Activated naive CD8-positive, alpha-beta T cell (primary cell): ENCODE results near the gene EEFSEC.

Source experiments
- H3K27ac Mint-ChIP-seq: one replicate; pipeline ENCODE4 v1.8.0; 2021; ENCODE audit warnings: mixed read lengths
- H3K27me3 Mint-ChIP-seq: one replicate; pipeline ENCODE4 v1.8.0; 2021; ENCODE audit warnings: mixed read lengths
- H3K36me3 Mint-ChIP-seq: one replicate; pipeline ENCODE4 v1.8.0; 2021; ENCODE audit warnings: mixed read lengths
- H3K4me1 Mint-ChIP-seq: one replicate; pipeline ENCODE4 v1.8.0; 2021; ENCODE audit warnings: low read depth, mixed read lengths
- H3K4me3 Mint-ChIP-seq: one replicate; pipeline ENCODE4 v1.8.0; 2021; ENCODE audit warnings: mild to moderate bottlenecking, mixed read lengths
- H3K9me3 Mint-ChIP-seq: one replicate; pipeline ENCODE4 v1.8.0; 2021; ENCODE audit warnings: low read depth, mixed read lengths

EEFSEC gene

GRCh38 chr3:128188326-128188725, 35.0 kb downstream of the EEFSEC start:
- H3K27ac Mint-ChIP-seq = no peak overlapping the region
- no peaks in the 10 kb centered on the region for H3K9me3 Mint-ChIP-seq
- H3K4me1 Mint-ChIP-seq = peaks cover 30% of the 10 kb centered on the region
- H3K36me3 Mint-ChIP-seq = peaks cover 9% of the 10 kb centered on the region
- no peaks in the 10 kb centered on the region for H3K27me3 Mint-ChIP-seq
- H3K4me3 Mint-ChIP-seq = no peak overlapping the region

DNA sequence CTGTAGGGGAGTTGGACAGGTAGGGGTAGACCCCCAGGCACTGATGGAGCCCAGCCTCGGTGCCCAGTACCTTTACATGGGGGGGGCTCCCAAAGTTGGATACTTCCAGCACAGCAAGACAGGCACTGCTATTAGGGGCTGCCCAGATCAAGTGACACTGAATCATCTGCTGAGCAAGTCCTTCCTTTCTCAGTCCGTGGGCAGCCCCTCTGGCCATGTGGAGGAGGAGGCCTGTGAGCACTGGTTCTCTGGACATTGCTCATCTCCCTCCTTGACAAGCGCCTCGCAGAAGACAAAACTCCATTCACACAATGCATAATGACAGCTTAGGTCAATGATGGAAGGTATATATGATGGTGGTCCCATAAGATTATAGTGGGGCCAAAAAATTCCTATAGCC, 35.7 kb downstream of the EEFSEC start:
- Mint-ChIP-seq H3K4me3 (no peak overlapping the region), H3K27me3 (no peaks in the 10 kb centered on the region), H3K36me3 (peaks cover 4% of the 10 kb centered on the region), H3K9me3 (no peaks in the 10 kb centered on the region), H3K4me1 (peaks cover 30% of the 10 kb centered on the region), H3K27ac (no peak overlapping the region)

- Mint-ChIP-seq H3K4me3 (no peak overlapping the region), H3K4me1 (peaks cover 29% of the 10 kb centered on the region)
These were observed 37.2 kb downstream of the EEFSEC start for GRCh38 chr3:128190501-128190900.

DNA sequence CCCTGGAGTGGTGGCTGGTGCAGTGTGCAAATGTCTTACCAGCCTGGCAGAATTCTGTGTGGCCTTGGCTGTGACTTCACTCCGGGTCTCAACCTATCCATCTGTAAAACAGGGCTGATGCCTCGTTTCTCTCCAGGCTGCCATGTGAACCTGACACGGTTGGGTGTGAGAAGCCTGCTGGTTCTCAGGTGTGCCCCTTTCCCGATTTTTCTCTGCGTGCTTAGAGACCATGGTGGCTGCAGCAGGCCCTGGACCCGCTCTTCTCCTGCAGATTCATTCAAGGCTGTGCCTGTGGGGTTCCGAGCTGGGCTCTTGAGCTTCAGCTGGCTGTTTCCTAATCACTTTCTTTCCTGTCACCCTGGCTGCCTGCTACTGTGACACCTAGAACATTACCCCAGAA, 38.9 kb downstream of the EEFSEC start:
- Mint-ChIP-seq H3K36me3 (no peaks in the 10 kb centered on the region), H3K4me3 (no peak overlapping the region), H3K27ac (no peak overlapping the region), H3K9me3 (no peaks in the 10 kb centered on the region), H3K4me1 (peaks cover 15% of the 10 kb centered on the region), H3K27me3 (no peaks in the 10 kb centered on the region)

More at GRCh38 chr3:128190501-128190900, 37.2 kb downstream of the EEFSEC start:
- no peaks in the 10 kb centered on the region for H3K9me3 Mint-ChIP-seq
- H3K27ac Mint-ChIP-seq = no peak overlapping the region
- H3K36me3 Mint-ChIP-seq = no peaks in the 10 kb centered on the region
- no peaks in the 10 kb centered on the region for H3K27me3 Mint-ChIP-seq

DNA sequence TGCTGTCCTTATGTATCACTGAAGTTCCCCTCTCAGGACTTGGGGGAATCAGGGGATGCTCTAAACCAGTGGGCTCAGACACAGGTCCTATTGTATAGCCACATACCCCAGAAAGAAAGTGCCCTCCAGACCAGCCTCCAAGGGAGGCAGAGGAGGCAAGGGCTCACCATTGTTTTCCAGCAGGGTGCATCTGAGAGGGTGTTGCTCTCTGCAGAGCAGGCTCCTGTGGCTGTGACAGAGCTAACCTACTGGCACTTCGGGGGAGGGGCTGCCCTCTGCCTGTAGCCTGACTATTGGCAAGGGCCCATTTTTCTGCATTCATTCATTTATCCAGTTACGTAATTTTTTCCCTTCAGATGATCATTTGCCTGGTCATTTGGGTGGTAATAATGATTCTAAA, 39.9 kb downstream of the EEFSEC start:
- peaks cover 12% of the 10 kb centered on the region for H3K4me1 Mint-ChIP-seq
- H3K9me3 Mint-ChIP-seq = no peaks in the 10 kb centered on the region
- H3K4me3 Mint-ChIP-seq = no peak overlapping the region
- H3K27ac Mint-ChIP-seq = no peak overlapping the region
- no peaks in the 10 kb centered on the region for H3K27me3 Mint-ChIP-seq
- peaks cover 2% of the 10 kb centered on the region for H3K36me3 Mint-ChIP-seq

DNA sequence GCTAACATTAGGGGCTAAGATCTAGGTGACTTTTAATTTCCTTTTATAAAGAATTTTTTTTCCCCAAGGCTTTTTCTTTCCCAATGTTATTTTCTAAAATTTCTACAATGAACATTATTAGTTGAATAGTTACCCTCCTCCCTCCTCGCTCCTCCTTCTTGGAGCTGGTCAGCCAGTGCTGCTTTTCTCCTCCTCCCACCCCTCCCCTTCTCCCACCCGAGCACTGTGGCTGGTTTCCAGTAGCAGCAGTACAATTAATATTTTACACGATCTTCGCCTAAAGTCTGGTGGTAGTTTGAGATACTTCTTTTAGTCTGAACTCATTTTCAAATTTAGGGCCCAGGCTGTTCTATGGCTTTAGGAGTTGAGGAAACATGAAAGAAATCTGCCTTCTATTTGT, 41.6 kb downstream of the EEFSEC start:
- Mint-ChIP-seq H3K36me3 (peaks cover 2% of the 10 kb centered on the region), H3K9me3 (no peaks in the 10 kb centered on the region), H3K4me1 (peaks cover 17% of the 10 kb centered on the region), H3K4me3 (no peak overlapping the region), H3K27me3 (no peaks in the 10 kb centered on the region), H3K27ac (no peak overlapping the region)

- Mint-ChIP-seq H3K4me3 (no peak overlapping the region), H3K9me3 (no peaks in the 10 kb centered on the region), H3K27me3 (no peaks in the 10 kb centered on the region), H3K4me1 (peaks cover 18% of the 10 kb centered on the region), H3K36me3 (peaks cover 3% of the 10 kb centered on the region), H3K27ac (no peak overlapping the region)
These were observed 42.1 kb downstream of the EEFSEC start for GRCh38 chr3:128195369-128195768.

- Mint-ChIP-seq H3K4me3 (no peak overlapping the region), H3K27ac (no peak overlapping the region), H3K36me3 (peaks cover 6% of the 10 kb centered on the region), H3K9me3 (no peaks in the 10 kb centered on the region), H3K27me3 (no peaks in the 10 kb centered on the region), H3K4me1 (peaks cover 21% of the 10 kb centered on the region)
These were observed 42.5 kb downstream of the EEFSEC start for GRCh38 chr3:128195802-128196201.

DNA sequence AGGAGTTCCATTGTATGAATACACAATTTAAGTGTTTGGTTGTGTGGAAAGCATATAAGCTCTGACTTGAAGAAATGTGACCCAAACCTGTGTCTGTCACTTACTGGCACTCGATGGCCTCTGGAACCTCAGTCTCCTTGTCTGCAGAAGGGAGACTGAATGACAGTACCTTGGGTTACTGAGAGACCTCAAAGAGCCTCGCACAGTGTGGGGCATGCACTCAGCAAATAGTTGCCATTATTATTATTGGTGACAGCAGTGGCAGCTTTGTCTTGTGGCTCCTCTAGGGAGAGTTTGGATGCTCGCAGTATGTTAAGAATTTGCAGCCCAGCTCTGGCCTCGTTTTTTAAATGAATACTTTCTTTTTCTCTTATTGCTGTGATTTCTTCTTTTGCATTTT, 43.4 kb downstream of the EEFSEC start:
- Mint-ChIP-seq H3K36me3 (peaks cover 8% of the 10 kb centered on the region), H3K27me3 (no peaks in the 10 kb centered on the region), H3K4me1 (peaks cover 23% of the 10 kb centered on the region), H3K9me3 (no peaks in the 10 kb centered on the region), H3K27ac (no peak overlapping the region), H3K4me3 (no peak overlapping the region)

DNA sequence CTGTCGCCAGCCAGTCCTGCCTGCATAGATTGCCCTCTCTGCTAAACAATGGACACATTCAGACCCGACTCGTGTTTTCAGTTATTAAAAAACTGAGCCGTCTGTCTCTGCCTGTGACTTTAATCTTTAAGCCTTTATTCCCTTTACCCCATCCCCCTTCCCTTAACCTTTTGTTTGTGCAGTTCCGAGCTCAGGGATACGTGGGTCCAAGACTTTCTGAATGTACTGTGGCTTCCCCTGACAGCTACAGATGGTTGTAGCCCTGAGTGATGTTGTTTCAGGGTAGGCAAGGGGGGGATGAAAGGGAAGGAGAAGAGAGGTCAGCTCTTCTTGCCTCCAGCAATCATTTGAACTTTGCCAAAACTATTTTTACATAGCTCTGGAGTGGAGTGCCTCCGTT, 44.6 kb downstream of the EEFSEC start:
- no peak overlapping the region for H3K4me3 Mint-ChIP-seq
- no peaks in the 10 kb centered on the region for H3K9me3 Mint-ChIP-seq
- H3K27me3 Mint-ChIP-seq = no peaks in the 10 kb centered on the region
- H3K4me1 Mint-ChIP-seq = peaks cover 20% of the 10 kb centered on the region
- no peak overlapping the region for H3K27ac Mint-ChIP-seq
- peaks cover 15% of the 10 kb centered on the region for H3K36me3 Mint-ChIP-seq

GRCh38 chr3:128198313-128198712, 45.0 kb downstream of the EEFSEC start:
- H3K36me3 Mint-ChIP-seq = peaks cover 17% of the 10 kb centered on the region
- peaks cover 20% of the 10 kb centered on the region for H3K4me1 Mint-ChIP-seq
- H3K4me3 Mint-ChIP-seq = no peak overlapping the region
- H3K27me3 Mint-ChIP-seq = no peaks in the 10 kb centered on the region
- no peaks in the 10 kb centered on the region for H3K9me3 Mint-ChIP-seq
- peak overlapping the region; percentile 35 for H3K27ac Mint-ChIP-seq

- Mint-ChIP-seq H3K4me1 (peaks cover 20% of the 10 kb centered on the region), H3K27ac (no peak overlapping the region)
These were observed 45.8 kb downstream of the EEFSEC start for GRCh38 chr3:128199110-128199509.

GRCh38 chr3:128201158-128201755, 48.0 kb downstream of the EEFSEC start:
- Mint-ChIP-seq H3K4me1 (peaks cover 21% of the 10 kb centered on the region), H3K4me3 (no peak overlapping the region), H3K27ac (no peak overlapping the region), H3K9me3 (no peaks in the 10 kb centered on the region), H3K36me3 (peaks cover 17% of the 10 kb centered on the region), H3K27me3 (no peaks in the 10 kb centered on the region)

More at GRCh38 chr3:128199110-128199509, 45.8 kb downstream of the EEFSEC start:
- no peak overlapping the region for H3K4me3 Mint-ChIP-seq
- peaks cover 17% of the 10 kb centered on the region for H3K36me3 Mint-ChIP-seq
- no peaks in the 10 kb centered on the region for H3K27me3 Mint-ChIP-seq
- no peaks in the 10 kb centered on the region for H3K9me3 Mint-ChIP-seq

DNA sequence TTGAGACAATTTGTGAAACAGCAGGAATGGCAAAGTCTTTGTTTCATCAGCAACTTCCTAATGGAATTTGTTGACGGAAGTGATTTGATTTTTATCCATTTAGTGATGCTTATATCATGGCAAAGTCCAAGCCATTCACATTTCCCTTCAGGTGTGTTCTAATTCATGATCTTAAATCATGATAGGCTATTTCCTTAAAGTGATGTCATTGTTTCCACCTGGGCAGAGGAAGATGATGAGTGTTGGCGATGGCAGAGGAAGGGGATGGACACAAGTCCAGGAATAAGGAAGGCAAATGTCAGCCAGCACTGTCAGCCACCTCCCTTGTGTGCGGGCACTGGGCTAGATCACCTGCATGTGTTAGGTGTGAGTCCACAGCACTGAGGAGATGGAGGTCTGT, 49.9 kb downstream of the EEFSEC start:
- Mint-ChIP-seq H3K4me3 (no peak overlapping the region), H3K36me3 (peaks cover 18% of the 10 kb centered on the region), H3K27me3 (no peaks in the 10 kb centered on the region), H3K9me3 (no peaks in the 10 kb centered on the region), H3K27ac (no peak overlapping the region), H3K4me1 (peaks cover 21% of the 10 kb centered on the region)

DNA sequence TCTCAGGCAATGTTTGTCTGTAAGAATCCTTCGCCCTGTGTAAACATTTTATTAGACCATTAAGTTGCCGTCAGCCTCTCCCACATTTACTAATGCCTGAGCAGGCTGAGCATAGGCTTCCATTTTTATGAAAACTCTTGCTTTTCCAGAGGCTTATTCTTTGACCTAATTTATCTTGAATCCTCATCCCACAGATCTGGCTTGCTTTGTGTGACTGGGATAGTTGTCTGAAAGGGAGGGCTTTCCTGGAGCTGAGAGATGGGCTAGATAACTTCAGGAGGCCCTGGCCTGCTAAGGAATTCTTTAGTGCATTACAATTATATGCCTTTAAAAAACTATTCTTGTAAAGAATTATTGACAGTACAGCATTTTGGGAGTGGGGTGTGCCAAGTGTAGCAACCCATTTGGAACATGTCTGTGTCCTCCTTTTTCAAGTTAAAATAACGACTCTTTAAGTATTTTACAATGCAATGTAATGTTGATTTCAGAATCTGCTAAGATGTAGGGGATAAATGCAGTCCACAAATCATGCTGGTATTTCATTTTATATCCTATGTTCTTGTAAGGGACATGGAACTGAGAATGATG, 52.4 kb downstream of the EEFSEC start:
- no peaks in the 10 kb centered on the region for H3K27me3 Mint-ChIP-seq
- peaks cover 16% of the 10 kb centered on the region for H3K36me3 Mint-ChIP-seq
- peaks cover 26% of the 10 kb centered on the region for H3K4me1 Mint-ChIP-seq
- H3K27ac Mint-ChIP-seq = no peak overlapping the region
- H3K4me3 Mint-ChIP-seq = no peak overlapping the region
- no peaks in the 10 kb centered on the region for H3K9me3 Mint-ChIP-seq

DNA sequence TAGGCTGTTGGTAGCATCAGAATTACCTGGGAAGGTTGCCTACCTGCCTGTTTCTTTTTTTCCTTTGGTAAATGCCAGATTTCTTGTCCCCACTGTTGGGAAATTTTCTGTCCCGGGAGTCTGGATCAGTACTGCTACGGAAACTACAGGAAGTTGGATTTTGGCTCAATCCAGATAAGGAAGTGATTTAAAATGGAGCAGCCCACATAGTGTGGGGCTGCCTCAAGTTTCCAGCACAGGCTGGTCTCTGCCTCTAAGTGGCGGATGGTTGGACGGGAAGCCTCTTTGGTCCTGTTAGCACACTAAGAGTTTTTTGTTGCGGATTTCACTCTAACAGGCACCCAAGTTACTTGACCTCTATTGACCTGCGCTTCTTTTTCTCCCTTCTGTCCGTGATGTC, 54.7 kb downstream of the EEFSEC start:
- Mint-ChIP-seq H3K4me3 (no peak overlapping the region), H3K9me3 (no peaks in the 10 kb centered on the region), H3K27me3 (no peaks in the 10 kb centered on the region), H3K27ac (no peak overlapping the region), H3K36me3 (peaks cover 5% of the 10 kb centered on the region), H3K4me1 (peaks cover 27% of the 10 kb centered on the region)
